BE2C (cell line): Measurements from ENCODE around the gene MAPK10.
"Not testable (repeated sequence)": the region's sequence is repeated elsewhere in the genome, so short reads cannot be mapped to it uniquely, and the experiment has no call there.

Experiments
- DNase-seq: peaks from one replicate; pipeline ENCODE4 v3.0.0-alpha.2; 2020
- H3K27me3 ChIP-seq: fragments of 250-450 bp; sonication (Bioruptor Pico); 2 replicates; pipeline ENCODE4 v1.5.1; 2020; ENCODE audit warnings: mild to moderate bottlenecking
- H3K36me3 ChIP-seq: fragments of 250-450 bp; sonication (Bioruptor Pico); 2 replicates; pipeline ENCODE4 v1.5.1; 2020; ENCODE audit warnings: mild to moderate bottlenecking
- H3K4me1 ChIP-seq: fragments of 250-450 bp; sonication (Bioruptor Pico); 2 replicates; pipeline ENCODE4 v1.5.1; 2020
- H3K4me3 ChIP-seq: 2 replicates; pipeline ENCODE4 v1.5.1; 2011; ENCODE audit warnings: low read depth, low read length
- H3K9me3 ChIP-seq: fragments of 250-450 bp; sonication (Bioruptor Pico); 2 replicates; pipeline ENCODE4 v1.5.1; 2020
- CTCF ChIP-seq: IDR thresholded peaks from 2 replicates; pipeline ENCODE4 v1.5.1; 2012; ENCODE audit warnings: mild to moderate bottlenecking, low read depth, low read length

The MAPK10 gene

DNA sequence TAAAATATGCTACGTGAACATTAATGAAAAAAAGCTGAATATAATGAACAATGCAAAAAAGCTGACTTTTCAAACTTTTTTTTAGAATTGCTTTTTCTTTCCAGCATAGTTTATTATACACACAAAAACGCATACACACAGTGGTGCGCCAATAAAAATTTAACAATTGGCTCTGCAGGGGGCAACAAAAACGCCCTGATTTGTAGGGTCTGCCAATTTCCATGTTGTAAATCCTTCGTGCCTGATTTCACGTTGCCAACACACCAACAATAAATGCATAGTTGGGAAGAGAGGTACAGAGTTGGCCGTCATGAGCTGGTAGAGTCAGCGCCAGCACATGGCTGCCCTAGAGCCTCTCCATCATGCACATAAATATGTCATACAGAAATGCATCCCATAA is 333.1 kb downstream of the MAPK10 start:
- no peaks in the 10 kb centered on the region for H3K36me3 ChIP-seq
- H3K4me3 ChIP-seq, result no peak overlapping the region
- DNase-seq, result no peak
- TF ChIP-seq CTCF, result no peak
- H3K4me1 ChIP-seq, result no peaks in the 10 kb centered on the region
- H3K9me3 ChIP-seq, result no peaks in the 10 kb centered on the region
- no peaks in the 10 kb centered on the region for H3K27me3 ChIP-seq

DNA sequence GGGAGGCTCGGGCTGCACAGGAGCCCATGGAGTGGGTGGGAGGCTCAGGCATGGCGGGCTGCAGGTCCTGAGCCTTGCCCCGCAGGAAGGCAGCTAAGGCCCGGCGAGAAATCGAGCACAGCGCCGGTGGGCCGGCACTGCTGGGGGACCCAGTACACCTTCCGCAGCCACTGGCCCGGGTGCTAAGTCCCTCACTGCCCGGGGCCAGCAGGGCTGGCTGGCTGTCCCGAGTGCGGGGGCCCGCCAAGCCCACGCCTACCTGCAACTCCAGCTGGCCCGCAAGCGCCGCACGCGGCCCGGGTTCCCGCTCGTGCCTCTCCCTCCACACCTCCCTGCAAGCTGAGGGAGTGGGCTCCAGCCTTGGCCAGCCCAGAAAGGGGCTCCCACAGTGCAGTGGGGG is 338.2 kb downstream of the MAPK10 start:
- not testable (repeated sequence) for DNase-seq, H3K4me3 ChIP-seq, H3K9me3 ChIP-seq, H3K27me3 ChIP-seq, H3K36me3 ChIP-seq, H3K4me1 ChIP-seq

GRCh38 chr4:86019906-86020305 is 339.9 kb downstream of the MAPK10 start:
- Histone ChIP-seq H3K4me1 (peaks cover 12% of the 10 kb centered on the region), H3K36me3 (no peaks in the 10 kb centered on the region), H3K9me3 (no peaks in the 10 kb centered on the region), H3K27me3 (no peaks in the 10 kb centered on the region), H3K4me3 (no peak overlapping the region)
- DNase-seq, result no peak
- TF ChIP-seq CTCF, result no peak

GRCh38 chr4:86019362-86019761 is 340.5 kb downstream of the MAPK10 start:
- no peak for TF ChIP-seq CTCF
- no peaks in the 10 kb centered on the region for H3K36me3 ChIP-seq
- no peak for DNase-seq
- H3K4me1 ChIP-seq, result peaks cover 12% of the 10 kb centered on the region
- no peaks in the 10 kb centered on the region for H3K27me3 ChIP-seq
- no peak overlapping the region for H3K4me3 ChIP-seq
- H3K9me3 ChIP-seq, result no peaks in the 10 kb centered on the region

GRCh38 chr4:86015412-86016350 is 344.2 kb downstream of the MAPK10 start:
- no peak for DNase-seq
- TF ChIP-seq CTCF, result no peak
- Histone ChIP-seq H3K27me3 (no peaks in the 10 kb centered on the region), H3K36me3 (no peaks in the 10 kb centered on the region), H3K9me3 (no peaks in the 10 kb centered on the region), H3K4me3 (no peak overlapping the region), H3K4me1 (peaks cover 12% of the 10 kb centered on the region)

DNA sequence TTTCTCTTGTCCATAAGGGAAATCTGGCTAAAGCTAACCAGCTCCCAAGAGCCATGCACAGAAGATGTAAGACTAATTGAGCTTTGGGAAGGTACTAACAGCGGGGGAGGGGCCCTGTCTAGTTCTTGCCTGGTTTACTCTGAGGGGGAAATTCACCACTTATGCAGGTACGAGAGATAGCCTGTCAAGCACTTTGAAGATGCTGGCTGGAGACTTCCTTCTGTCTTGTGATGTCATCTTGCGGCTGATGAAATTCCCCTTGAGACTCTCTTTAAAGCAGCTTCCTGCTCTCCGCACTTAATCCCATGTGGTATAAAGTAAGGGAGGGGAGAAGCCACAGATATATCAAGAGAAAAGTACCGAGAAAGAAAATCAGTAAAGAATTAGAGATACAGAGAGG is 345.3 kb downstream of the MAPK10 start:
- Histone ChIP-seq H3K36me3 (no peaks in the 10 kb centered on the region), H3K27me3 (no peaks in the 10 kb centered on the region), H3K4me1 (peaks cover 12% of the 10 kb centered on the region), H3K4me3 (no peak overlapping the region), H3K9me3 (no peaks in the 10 kb centered on the region)
- no peak for TF ChIP-seq CTCF
- no peak for DNase-seq
